H9 (cell line): ENCODE measurements around the gene ADAMTS6. TPM values are rescaled to one million over a fixed set of nuclear protein-coding genes. Genes with fewer than 3 reads are reported as not detected.

Experiments used
- DNase-seq: peaks from one replicate; pipeline ENCODE4 v3.0.0-alpha.2; 2017
- H2AFZ ChIP-seq: one replicate; pipeline ENCODE4 v1.6.1; 2013; ENCODE audit warnings: mild to moderate bottlenecking, low read length, control low read depth, moderate library complexity
- H2AK5ac ChIP-seq: 2 replicates; pipeline ENCODE4 v1.6.1; 2013; ENCODE audit warnings: low read length, control low read depth, mixed read lengths; ENCODE audit not compliant: insufficient read length
- H2BK120ac ChIP-seq: one replicate; pipeline ENCODE4 v1.6.1; 2013; ENCODE audit warnings: low read depth, mild to moderate bottlenecking, low read length, control low read depth, inconsistent platforms; ENCODE audit not compliant: poor library complexity, severe bottlenecking
- H2BK12ac ChIP-seq: 2 replicates; pipeline ENCODE4 v1.6.1; 2013; ENCODE audit warnings: low read length, control low read depth, mixed read lengths, low read depth; ENCODE audit not compliant: insufficient read length
- H2BK15ac ChIP-seq: 2 replicates; pipeline ENCODE4 v1.6.1; 2013; ENCODE audit warnings: low read depth, low read length, control low read depth
- H2BK20ac ChIP-seq: one replicate; pipeline ENCODE4 v1.6.1; 2013; ENCODE audit warnings: low read depth, mild to moderate bottlenecking, low read length, control low read depth, inconsistent platforms; ENCODE audit not compliant: poor library complexity, severe bottlenecking
- H2BK5ac ChIP-seq: 2 replicates; pipeline ENCODE4 v1.6.1; 2013; ENCODE audit warnings: low read length, control low read depth, mixed read lengths; ENCODE audit not compliant: insufficient read length
- H3K14ac ChIP-seq: 2 replicates; pipeline ENCODE4 v1.6.1; 2013; ENCODE audit warnings: low read length, control low read depth; ENCODE audit not compliant: insufficient read depth
- H3K18ac ChIP-seq: 2 replicates; pipeline ENCODE4 v1.6.1; 2013; ENCODE audit warnings: low read depth, mild to moderate bottlenecking, mixed read lengths, low read length, control low read depth; ENCODE audit not compliant: insufficient read length
- H3K23ac ChIP-seq: 2 replicates; pipeline ENCODE4 v1.6.1; 2013; ENCODE audit warnings: low read length, control low read depth, mixed read lengths, low read depth; ENCODE audit not compliant: insufficient read length
- H3K23me2 ChIP-seq: 2 replicates; pipeline ENCODE4 v1.6.1; 2013; ENCODE audit warnings: low read depth, mild to moderate bottlenecking, mixed read lengths, low read length, control low read depth; ENCODE audit not compliant: insufficient read length, poor library complexity, severe bottlenecking
- H3K27ac ChIP-seq: 2 replicates; pipeline ENCODE4 v1.5.1; 2013; ENCODE audit warnings: low read length, control low read depth, mixed read lengths, low read depth; ENCODE audit not compliant: insufficient read length
- H3K27me3 ChIP-seq: 2 replicates; pipeline ENCODE4 v1.6.1; 2013; ENCODE audit warnings: low read length, control low read depth, inconsistent platforms; ENCODE audit not compliant: insufficient read depth
- H3K4ac ChIP-seq: 2 replicates; pipeline ENCODE4 v1.6.1; 2013; ENCODE audit warnings: low read depth, mild to moderate bottlenecking, control low read depth, inconsistent platforms, low read length, moderate library complexity
- H3K4me1 ChIP-seq: 2 replicates; pipeline ENCODE4 v1.6.1; 2013; ENCODE audit warnings: low read length, control low read depth, inconsistent platforms; ENCODE audit not compliant: insufficient read depth
- H3K4me2 ChIP-seq: 2 replicates; pipeline ENCODE4 v1.6.1; 2013; ENCODE audit warnings: low read length, control low read depth, mixed read lengths; ENCODE audit not compliant: insufficient read length, insufficient read depth
- H3K56ac ChIP-seq: 2 replicates; pipeline ENCODE4 v1.6.1; 2013; ENCODE audit warnings: low read depth, mild to moderate bottlenecking, mixed read lengths, low read length, control low read depth; ENCODE audit not compliant: insufficient read length
- H3K79me1 ChIP-seq: 2 replicates; pipeline ENCODE4 v1.6.1; 2013; ENCODE audit warnings: low read depth, mild to moderate bottlenecking, moderate library complexity, low read length, control low read depth, inconsistent platforms; ENCODE audit not compliant: insufficient read depth, poor library complexity, severe bottlenecking
- H3K79me2 ChIP-seq: 2 replicates; pipeline ENCODE4 v1.6.1; 2013; ENCODE audit warnings: low read length, control low read depth, inconsistent platforms; ENCODE audit not compliant: insufficient read depth
- H3K9ac ChIP-seq: 2 replicates; pipeline ENCODE4 v1.6.1; 2013; ENCODE audit warnings: low read length, control low read depth, mixed read lengths; ENCODE audit not compliant: insufficient read length; ENCODE audit errors: extremely low read depth
- H3K9me3 ChIP-seq: one replicate; pipeline ENCODE4 v1.6.1; 2013; ENCODE audit warnings: low read depth, low read length, inconsistent platforms; ENCODE audit not compliant: control insufficient read depth
- H3T11ph ChIP-seq: one replicate; pipeline ENCODE4 v1.6.1; 2013; ENCODE audit warnings: mild to moderate bottlenecking, low read length, control low read depth, inconsistent platforms
- H4K20me1 ChIP-seq: one replicate; pipeline ENCODE4 v1.6.1; 2013; ENCODE audit not compliant: control insufficient read depth, insufficient read length, insufficient read depth
- H4K5ac ChIP-seq: 2 replicates; pipeline ENCODE4 v1.6.1; 2013; ENCODE audit warnings: low read depth, mild to moderate bottlenecking, mixed read lengths, low read length, control low read depth; ENCODE audit not compliant: insufficient read length
- H4K8ac ChIP-seq: replicated peaks from 2 replicates; pipeline ENCODE4 v1.6.1; 2013; ENCODE audit warnings: low read length, control low read depth, mixed read lengths, low read depth; ENCODE audit not compliant: insufficient read length
- H4K91ac ChIP-seq: 2 replicates; pipeline ENCODE4 v1.6.1; 2013; ENCODE audit warnings: low read depth, mild to moderate bottlenecking, moderate library complexity, mixed read lengths, low read length, control low read depth; ENCODE audit not compliant: insufficient read length
- H3K27ac Mint-ChIP-seq, 3 experiments: 2 replicates in 2 of 3; 3 replicates in 1 of 3; pipeline ENCODE4 v1.8.0; 2020 to 2021; ENCODE audit warnings: mixed read lengths in 3 of 3, mild to moderate bottlenecking in 1 of 3, moderate library complexity in 1 of 3
- H3K27me3 Mint-ChIP-seq: 2 replicates; pipeline ENCODE4 v1.8.0; 2021; ENCODE audit warnings: low read depth, mild to moderate bottlenecking, moderate library complexity, mixed read lengths
- H3K36me3 Mint-ChIP-seq, 3 experiments: 2 replicates in 2 of 3; 3 replicates in 1 of 3; pipeline ENCODE4 v1.8.0; 2020 to 2021; ENCODE audit warnings: low read depth in 3 of 3, mixed read lengths in 3 of 3; ENCODE audit not compliant: insufficient read depth in 1 of 3
- H3K4me1 Mint-ChIP-seq, 2 experiments: 2 replicates each; pipeline ENCODE4 v1.8.0; 2020; ENCODE audit warnings: mixed read lengths in 2 of 2
- H3K4me3 Mint-ChIP-seq, 2 experiments: 2 replicates in 1 of 2; 3 replicates in 1 of 2; pipeline ENCODE4 v1.8.0; 2020 to 2021; ENCODE audit warnings: mild to moderate bottlenecking in 2 of 2, mixed read lengths in 2 of 2, moderate library complexity in 1 of 2
- H3K9me3 Mint-ChIP-seq, 2 experiments: 2 replicates in 1 of 2; 3 replicates in 1 of 2; pipeline ENCODE4 v1.8.0; 2020; ENCODE audit warnings: mild to moderate bottlenecking in 2 of 2, mixed read lengths in 2 of 2, moderate library complexity in 1 of 2
- CTCF ChIP-seq: fragments of 200-600 bp; sonication (generic); conservative IDR thresholded peaks from 3 replicates; pipeline ENCODE4 v1.8.0; 2021; ENCODE audit warnings: antibody characterized with exemption, mild to moderate bottlenecking
- WGBS: extraction: QIAGEN DNeasy Blood & Tissue Kit; methylation state at CpG from one replicate; pipeline ENCODE4 v1.1.7; 2013; ENCODE audit warnings: missing lambda C conversion rate, low lambda C conversion rate, mixed read lengths; ENCODE audit not compliant: insufficient read length; ENCODE audit errors: extremely low coverage; 5-methylcytosine and 5-hydroxymethylcytosine counted together
- total RNA-seq: library from RNA; stranded (reverse); gene quantifications from 2 replicates; pipeline ENCODE4 v1.2.1, GENCODE V29; 2021

Gene ADAMTS6
- total RNA-seq, 1 experiment from 2014 or later: 0.33 TPM

- Mint-ChIP-seq H3K36me3 (no peaks in the 10 kb centered on the region; a peak in 1 of 7 replicates), H3K4me1 (peaks cover 25 to 27% of the 10 kb centered on the region in 2 experiments), H3K27ac (no peak overlapping the region), H3K4me3 (no peak overlapping the region), H3K9me3 (no peaks in the 10 kb centered on the region), H3K27me3 (no peaks in the 10 kb centered on the region; the same call in 1 of the 2 replicates)
- Histone ChIP-seq H2BK15ac (no peak overlapping the region), H3T11ph (no peak overlapping the region), H3K18ac (no peak overlapping the region), H3K23me2 (no peaks in the 10 kb centered on the region), H4K20me1 (no peaks in the 10 kb centered on the region), H2BK5ac (no peak overlapping the region), H3K27me3 (no peaks in the 10 kb centered on the region), H3K23ac (no peak overlapping the region), H3K4ac (no peak overlapping the region), H3K4me1 (peaks cover 8% of the 10 kb centered on the region; the same call in 1 of the 2 replicates), H4K5ac (no peak overlapping the region), H3K27ac (no peak overlapping the region), H2BK12ac (no peak overlapping the region), H4K8ac (no peak overlapping the region), H3K4me2 (no peak overlapping the region), H2AFZ (peak overlapping the region; percentile 86), H2BK120ac (no peak overlapping the region), H3K79me2 (no peaks in the 10 kb centered on the region), H3K14ac (no peak overlapping the region), H3K79me1 (no peaks in the 10 kb centered on the region), H4K91ac (no peak overlapping the region), H2AK5ac (no peak overlapping the region), H3K9ac (no peak overlapping the region), H3K9me3 (no peaks in the 10 kb centered on the region), H3K56ac (no peak overlapping the region), H2BK20ac (no peak overlapping the region)
- no CpG with 5 or more reads among the region's 9 CpGs for WGBS
- peak; percentile 84 for TF ChIP-seq CTCF
- DNase-seq: peak; percentile 87
These were observed 380.6 kb downstream of the ADAMTS6 start for GRCh38 chr5:65100911-65101631.

Other genes starting within 250 kb of the ADAMTS6 start
- 41.6 and 46.0 TPM in 2 replicates for gene CENPK, start 81.2 kb upstream of the ADAMTS6 start, total RNA-seq
- gene PPWD1, start 81.4 kb upstream of the ADAMTS6 start, total RNA-seq: 42.0 and 43.2 TPM in 2 replicates
- gene TRIM23, start 142.4 kb upstream of the ADAMTS6 start, total RNA-seq: 12.9 and 15.3 TPM in 2 replicates
- gene SHLD3, start 143.1 kb upstream of the ADAMTS6 start, total RNA-seq: 2.9 and 3.8 TPM in 2 replicates
- 15.5 and 16.7 TPM in 2 replicates for gene TRAPPC13, start 143.1 kb upstream of the ADAMTS6 start, total RNA-seq
- 18.7 and 19.6 TPM in 2 replicates for gene SGTB, start 240.2 kb upstream of the ADAMTS6 start, total RNA-seq
- gene NLN, start 240.3 kb upstream of the ADAMTS6 start, total RNA-seq: 126 and 137 TPM in 2 replicates